ENCODE data around the gene LRRC56. TPM values are rescaled to one million over a fixed set of nuclear protein-coding genes. Genes with fewer than 3 reads are reported as not detected.

Gene LRRC56
- polyA plus RNA-seq, 2 of the 4 experiments (the other 2 are of a cell fraction) = 0.32 to 1.0 TPM

DNA sequence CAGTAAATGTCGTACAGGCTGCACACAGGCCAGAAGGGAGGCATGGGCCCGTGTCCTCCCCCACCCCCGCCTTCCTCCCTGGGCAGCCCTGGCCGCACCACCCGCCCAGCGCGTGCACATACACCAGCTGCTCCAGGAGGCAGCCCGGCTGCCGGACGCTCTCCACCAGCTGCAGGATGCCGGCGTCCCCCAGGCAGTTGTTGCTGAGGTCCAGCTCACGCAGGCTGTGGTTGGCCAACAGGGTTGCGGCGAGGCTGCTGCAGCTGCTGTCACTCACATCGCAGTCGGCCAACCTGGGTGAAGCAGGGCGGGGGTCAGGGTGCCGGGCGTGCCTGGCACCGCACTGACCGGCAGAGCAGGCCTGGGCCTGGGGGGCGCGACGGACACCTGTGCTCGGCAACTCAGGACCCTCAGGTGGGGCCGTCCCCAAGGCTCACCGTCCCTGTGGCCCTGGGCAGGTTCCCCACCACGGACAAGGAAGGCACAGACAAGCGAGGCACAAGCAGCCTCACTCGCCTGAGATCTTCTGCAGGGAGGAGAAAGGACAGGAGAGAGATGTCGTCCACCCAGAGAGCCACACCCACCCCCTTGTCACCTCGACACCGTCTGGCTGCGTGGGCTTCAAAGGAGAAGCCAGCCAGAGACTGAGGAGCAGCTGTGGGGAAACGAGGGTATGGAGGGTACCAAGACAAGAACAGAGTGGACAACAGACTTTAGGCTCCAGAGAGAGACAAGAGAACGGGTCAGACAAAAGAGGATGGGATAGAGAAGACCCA is 42.4 kb upstream of the LRRC56 start (continued):
- TF ChIP-seq, protein P1, sequence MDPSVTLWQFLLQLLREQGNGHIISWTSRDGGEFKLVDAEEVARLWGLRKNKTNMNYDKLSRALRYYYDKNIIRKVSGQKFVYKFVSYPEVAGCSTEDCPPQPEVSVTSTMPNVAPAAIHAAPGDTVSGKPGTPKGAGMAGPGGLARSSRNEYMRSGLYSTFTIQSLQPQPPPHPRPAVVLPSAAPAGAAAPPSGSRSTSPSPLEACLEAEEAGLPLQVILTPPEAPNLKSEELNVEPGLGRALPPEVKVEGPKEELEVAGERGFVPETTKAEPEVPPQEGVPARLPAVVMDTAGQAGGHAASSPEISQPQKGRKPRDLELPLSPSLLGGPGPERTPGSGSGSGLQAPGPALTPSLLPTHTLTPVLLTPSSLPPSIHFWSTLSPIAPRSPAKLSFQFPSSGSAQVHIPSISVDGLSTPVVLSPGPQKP (IDR thresholded peaks at IDR 0.05; ENCODE audit: low read depth, low read length) = no peak
- TF ChIP-seq ZSCAN20 (CRISPR knock-in tag; IDR thresholded peaks at IDR 0.05) (no peak), KDM5A (IDR thresholded peaks at IDR 0.05) (no peak)
- TF ChIP-seq, protein P2, sequence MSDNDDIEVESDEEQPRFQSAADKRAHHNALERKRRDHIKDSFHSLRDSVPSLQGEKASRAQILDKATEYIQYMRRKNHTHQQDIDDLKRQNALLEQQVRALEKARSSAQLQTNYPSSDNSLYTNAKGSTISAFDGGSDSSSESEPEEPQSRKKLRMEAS (IDR thresholded peaks at IDR 0.05) = no peak

DNA sequence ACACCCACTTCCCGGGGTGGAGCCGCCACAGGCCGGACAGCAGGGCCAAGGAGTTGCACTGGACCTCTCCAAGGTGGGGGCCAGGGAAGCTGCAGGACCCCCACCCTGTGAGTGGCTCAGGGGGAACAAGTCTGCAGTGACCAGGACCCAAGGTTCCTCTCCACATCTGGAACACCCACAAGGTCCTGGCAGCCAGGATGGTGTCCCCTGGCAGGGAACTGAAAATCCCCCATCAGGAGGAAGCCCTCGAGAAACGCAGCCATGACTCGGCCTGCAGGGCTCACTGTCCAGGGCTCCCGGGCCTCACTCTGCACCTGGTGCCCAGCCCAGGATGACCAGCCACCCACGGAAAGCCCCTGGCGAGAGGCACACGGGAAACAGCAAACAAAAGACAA is 41.8 kb upstream of the LRRC56 start:
- ATAC-seq = 0 out of 6 replicates have a peak, but pooled peaks of 1 of the 2 experiments have one; percentile 2
- no peak for DNase-seq (ENCODE audit: low read depth in 1 of 2, low spot score in 1 of 2)
- FAIRE-seq = no peak
- H3K4me1 ChIP-seq = no peaks in the 10 kb centered on the region
- TF ChIP-seq, protein P3, sequence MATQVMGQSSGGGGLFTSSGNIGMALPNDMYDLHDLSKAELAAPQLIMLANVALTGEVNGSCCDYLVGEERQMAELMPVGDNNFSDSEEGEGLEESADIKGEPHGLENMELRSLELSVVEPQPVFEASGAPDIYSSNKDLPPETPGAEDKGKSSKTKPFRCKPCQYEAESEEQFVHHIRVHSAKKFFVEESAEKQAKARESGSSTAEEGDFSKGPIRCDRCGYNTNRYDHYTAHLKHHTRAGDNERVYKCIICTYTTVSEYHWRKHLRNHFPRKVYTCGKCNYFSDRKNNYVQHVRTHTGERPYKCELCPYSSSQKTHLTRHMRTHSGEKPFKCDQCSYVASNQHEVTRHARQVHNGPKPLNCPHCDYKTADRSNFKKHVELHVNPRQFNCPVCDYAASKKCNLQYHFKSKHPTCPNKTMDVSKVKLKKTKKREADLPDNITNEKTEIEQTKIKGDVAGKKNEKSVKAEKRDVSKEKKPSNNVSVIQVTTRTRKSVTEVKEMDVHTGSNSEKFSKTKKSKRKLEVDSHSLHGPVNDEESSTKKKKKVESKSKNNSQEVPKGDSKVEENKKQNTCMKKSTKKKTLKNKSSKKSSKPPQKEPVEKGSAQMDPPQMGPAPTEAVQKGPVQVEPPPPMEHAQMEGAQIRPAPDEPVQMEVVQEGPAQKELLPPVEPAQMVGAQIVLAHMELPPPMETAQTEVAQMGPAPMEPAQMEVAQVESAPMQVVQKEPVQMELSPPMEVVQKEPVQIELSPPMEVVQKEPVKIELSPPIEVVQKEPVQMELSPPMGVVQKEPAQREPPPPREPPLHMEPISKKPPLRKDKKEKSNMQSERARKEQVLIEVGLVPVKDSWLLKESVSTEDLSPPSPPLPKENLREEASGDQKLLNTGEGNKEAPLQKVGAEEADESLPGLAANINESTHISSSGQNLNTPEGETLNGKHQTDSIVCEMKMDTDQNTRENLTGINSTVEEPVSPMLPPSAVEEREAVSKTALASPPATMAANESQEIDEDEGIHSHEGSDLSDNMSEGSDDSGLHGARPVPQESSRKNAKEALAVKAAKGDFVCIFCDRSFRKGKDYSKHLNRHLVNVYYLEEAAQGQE (IDR thresholded peaks at IDR 0.05) = no peak
- no peak for TF ChIP-seq HOXB5 (CRISPR knock-in tag; IDR thresholded peaks at IDR 0.05)
- TF ChIP-seq CBX2 (IDR thresholded peaks at IDR 0.05; ENCODE audit: borderline replicate concordance, low read depth) = no peak
- TF ChIP-seq, protein P4, sequence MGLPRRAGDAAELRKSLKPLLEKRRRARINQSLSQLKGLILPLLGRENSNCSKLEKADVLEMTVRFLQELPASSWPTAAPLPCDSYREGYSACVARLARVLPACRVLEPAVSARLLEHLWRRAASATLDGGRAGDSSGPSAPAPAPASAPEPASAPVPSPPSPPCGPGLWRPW (IDR thresholded peaks at IDR 0.05) = no peak
- TF ChIP-seq, protein P5, sequence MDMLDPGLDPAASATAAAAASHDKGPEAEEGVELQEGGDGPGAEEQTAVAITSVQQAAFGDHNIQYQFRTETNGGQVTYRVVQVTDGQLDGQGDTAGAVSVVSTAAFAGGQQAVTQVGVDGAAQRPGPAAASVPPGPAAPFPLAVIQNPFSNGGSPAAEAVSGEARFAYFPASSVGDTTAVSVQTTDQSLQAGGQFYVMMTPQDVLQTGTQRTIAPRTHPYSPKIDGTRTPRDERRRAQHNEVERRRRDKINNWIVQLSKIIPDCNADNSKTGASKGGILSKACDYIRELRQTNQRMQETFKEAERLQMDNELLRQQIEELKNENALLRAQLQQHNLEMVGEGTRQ (IDR thresholded peaks at IDR 0.05) = no peak
- no peaks in the 10 kb centered on the region for H3K9me3 ChIP-seq
- H3K4me2 ChIP-seq = no peak overlapping the region
- POLR2A ChIA-PET = no interaction called here
- 76% methylated on average over 7 of the region's 10 CpGs for WGBS (ENCODE audit: missing lambda C conversion rate)
- no peak overlapping the region for H3K27ac ChIP-seq
- CTCF ChIA-PET = interaction anchor here (1.1 to 1.3 kb wide), 2 partner anchors 47 kb away, joined by 4 to 5 read pairs; no protein-coding TSS in a partner anchor
- no peak overlapping the region for H3K4me3 ChIP-seq

DNA sequence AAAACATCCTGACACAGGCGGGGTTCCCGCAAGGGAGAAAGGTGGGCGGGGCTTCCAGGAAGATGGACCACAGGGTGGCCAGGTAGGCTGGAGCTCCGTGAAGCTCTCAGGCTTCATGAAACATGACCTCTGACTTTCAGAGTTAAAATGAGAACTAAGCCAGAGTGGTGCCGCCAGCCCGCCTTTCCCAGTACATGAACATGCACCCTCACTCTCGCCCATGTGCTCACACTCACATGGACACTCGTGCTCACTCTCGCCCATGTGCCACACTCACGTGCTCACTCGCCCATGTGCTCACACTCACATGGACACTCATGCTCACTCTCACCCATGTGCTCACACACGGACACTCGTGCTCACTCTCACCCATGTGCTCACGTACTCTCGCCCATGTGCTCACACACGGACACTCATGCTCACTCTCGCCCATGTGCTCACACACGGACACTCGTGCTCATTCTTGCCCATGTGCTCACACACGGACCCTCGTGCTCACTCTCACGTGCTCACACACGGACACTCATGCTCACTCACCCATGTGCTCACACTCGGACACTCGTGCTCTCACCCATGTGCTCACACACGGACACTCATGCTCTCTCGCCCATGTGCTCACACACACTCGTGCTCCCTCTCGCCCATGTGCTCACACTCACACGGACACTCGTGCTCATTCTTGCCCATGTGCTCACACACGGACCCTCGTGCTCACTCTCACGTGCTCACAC is 40.3 kb upstream of the LRRC56 start:
- H3K4me2 ChIP-seq = no peak overlapping the region
- H3K4me1 ChIP-seq = no peaks in the 10 kb centered on the region
- no peak for TF ChIP-seq HDAC2 (IDR thresholded peaks at IDR 0.05)
- no peak for TF ChIP-seq CHD2 (IDR thresholded peaks at IDR 0.05; ENCODE audit: low read length, partially characterized antibody)
- TF ChIP-seq MAZ (IDR thresholded peaks at IDR 0.05; ENCODE audit: borderline replicate concordance, low read depth, low read length) = no peak
- TF ChIP-seq BHLHE40 (IDR thresholded peaks at IDR 0.05; ENCODE audit: low read depth, low read length) = no peak
- no peak for TF ChIP-seq ZNF302 (CRISPR knock-in tag; IDR thresholded peaks at IDR 0.05)
- TF ChIP-seq HOXB5 (CRISPR knock-in tag; IDR thresholded peaks at IDR 0.05) = no peak
- TF ChIP-seq GATA3 (IDR thresholded peaks at IDR 0.05; ENCODE audit: borderline replicate concordance) = no peak
- TF ChIP-seq POLR2A (IDR thresholded peaks at IDR 0.05; ENCODE audit: low read length) = no peak
- TF ChIP-seq MAFK (IDR thresholded peaks at IDR 0.05; ENCODE audit: partially characterized antibody) = no peak
- TF ChIP-seq CBX8 (IDR thresholded peaks at IDR 0.05) = no peak
- TF ChIP-seq CHD4 (IDR thresholded peaks at IDR 0.05; ENCODE audit: borderline replicate concordance) = no peak
- TF ChIP-seq NFE2L2 (conservative IDR thresholded peaks at IDR 0.05; ENCODE audit: low read length) = no peak
- TF ChIP-seq, protein P6, sequence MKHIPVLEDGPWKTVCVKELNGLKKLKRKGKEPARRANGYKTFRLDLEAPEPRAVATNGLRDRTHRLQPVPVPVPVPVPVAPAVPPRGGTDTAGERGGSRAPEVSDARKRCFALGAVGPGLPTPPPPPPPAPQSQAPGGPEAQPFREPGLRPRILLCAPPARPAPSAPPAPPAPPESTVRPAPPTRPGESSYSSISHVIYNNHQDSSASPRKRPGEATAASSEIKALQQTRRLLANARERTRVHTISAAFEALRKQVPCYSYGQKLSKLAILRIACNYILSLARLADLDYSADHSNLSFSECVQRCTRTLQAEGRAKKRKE (CRISPR knock-in tag; IDR thresholded peaks at IDR 0.05; ENCODE audit: low read depth) = no peak
- no peak for TF ChIP-seq FOSB (CRISPR knock-in tag; IDR thresholded peaks at IDR 0.05)
- no peaks in the 10 kb centered on the region for H3K9me3 ChIP-seq
- H3K4me3 ChIP-seq = no peak overlapping the region
- WGBS (ENCODE audit: missing lambda C conversion rate) = 96% methylated on average over 34 of the region's 34 CpGs
- POLR2A ChIA-PET = no interaction called here
- no peak for ATAC-seq
- no peak for DNase-seq (ENCODE audit: low read depth in 1 of 2, low spot score in 1 of 2)
- H3K27ac ChIP-seq = no peak overlapping the region
- CTCF ChIA-PET = interaction anchor here (1.1 to 1.3 kb wide), 2 partner anchors 9 to 49 kb away, joined by 4 read pairs; no protein-coding TSS in a partner anchor
- no peak for FAIRE-seq
